Coronary artery (tissue), 2 donors: ENCODE data around the gene ALDH1L2.

ENCODE experiments used
- DNase-seq: peaks from one replicate; pipeline ENCODE4 v3.0.0-alpha.2; 2017; ENCODE audit warnings: low spot score
- H3K27ac ChIP-seq, 2 donors: fragments of 200-600 bp; sonication (generic); one replicate each; pipeline ENCODE4 v1.5.1; 2016 to 2019
- H3K4me3 ChIP-seq: fragments of 200-600 bp; sonication (generic); 2 replicates; pipeline ENCODE4 v1.5.1; 2016; ENCODE audit warnings: mild to moderate bottlenecking, moderate library complexity
- CTCF ChIP-seq: fragments of 200-600 bp; sonication (generic); IDR thresholded peaks from one replicate; pipeline ENCODE4 v1.5.1; 2019; ENCODE audit warnings: antibody characterized with exemption

The ALDH1L2 gene

GRCh38 chr12:105084251-105085250 is at the start of gene ALDH1L2:
Gene ALDH1L2, minus strand, starts transcription at chr12:105084458. Its CDS starts 22 bp downstream, at chr12:105084436.
- H3K27ac ChIP-seq = peak within 1 kb of the TSS; percentile 55 to 85
- peak; percentile 90 for DNase-seq
- H3K4me3 ChIP-seq = peak within 1 kb of the TSS; percentile 87
- no peak for TF ChIP-seq CTCF

GRCh38 chr12:105120551-105120950 is 36.3 kb upstream of the ALDH1L2 start:
- TF ChIP-seq CTCF = no peak
- Histone ChIP-seq H3K4me3 (no peak overlapping the region), H3K27ac (no peak overlapping the region)
- DNase-seq = no peak

GRCh38 chr12:105116969-105117368 is 32.7 kb upstream of the ALDH1L2 start:
- H3K27ac ChIP-seq = no peak overlapping the region
- no peak for TF ChIP-seq CTCF
- no peak overlapping the region for H3K4me3 ChIP-seq
- no peak for DNase-seq

GRCh38 chr12:105113094-105113493 is 28.8 kb upstream of the ALDH1L2 start:
- Histone ChIP-seq H3K4me3 (no peak overlapping the region), H3K27ac (no peak overlapping the region)
- no peak for TF ChIP-seq CTCF
- no peak for DNase-seq

- H3K4me3 ChIP-seq = no peak overlapping the region
- no peak for DNase-seq
- TF ChIP-seq CTCF = no peak
- H3K27ac ChIP-seq = no peak overlapping the region
Observed at GRCh38 chr12:105110851-105111250, 26.6 kb upstream of the ALDH1L2 start.

GRCh38 chr12:105109465-105110212 is 25.4 kb upstream of the ALDH1L2 start:
- H3K27ac ChIP-seq = peak overlapping the region in 1 of 2 donors; percentile 24
- DNase-seq = no peak
- no peak for TF ChIP-seq CTCF
- H3K4me3 ChIP-seq = peak overlapping the region; percentile 91
